Smooth muscle cell (in vitro differentiated cells): ENCODE data around the gene MYRIP. TPM values are rescaled to one million over a fixed set of nuclear protein-coding genes. Genes with fewer than 3 reads are reported as not detected.

ENCODE experiments used
- DNase-seq: peaks from one replicate; lab custom pipeline; 2025; ENCODE audit not compliant: unreplicated experiment; lab: John Stamatoyannopoulos, UW
- H2AFZ ChIP-seq: fragments of 200-600 bp; sonication (generic); 2 replicates; pipeline ENCODE4 v1.6.0; 2016; ENCODE audit warnings: antibody characterized with exemption, low read depth, mild to moderate bottlenecking
- H3F3A ChIP-seq: fragments of 200-600 bp; sonication (generic); 2 replicates; pipeline ENCODE4 v1.6.0; 2017; ENCODE audit warnings: antibody characterized with exemption, low read depth
- H3K27ac ChIP-seq: fragments of 200-600 bp; sonication (generic); 2 replicates; pipeline ENCODE4 v1.5.1; 2016; ENCODE audit warnings: low read depth, mild to moderate bottlenecking
- H3K27me3 ChIP-seq: fragments of 200-600 bp; sonication (generic); 2 replicates; pipeline ENCODE4 v1.6.1; 2016; ENCODE audit warnings: low read depth, mild to moderate bottlenecking
- H3K36me3 ChIP-seq: fragments of 200-600 bp; sonication (generic); 2 replicates; pipeline ENCODE4 v1.5.1; 2016; ENCODE audit warnings: low read depth
- H3K4me1 ChIP-seq: fragments of 200-600 bp; sonication (generic); 2 replicates; pipeline ENCODE4 v1.5.1; 2016; ENCODE audit warnings: low read depth
- H3K4me2 ChIP-seq: fragments of 200-600 bp; sonication (generic); 2 replicates; pipeline ENCODE4 v1.6.0; 2016; ENCODE audit warnings: mild to moderate bottlenecking
- H3K4me3 ChIP-seq: fragments of 200-600 bp; sonication (generic); 2 replicates; pipeline ENCODE4 v1.5.1; 2016; ENCODE audit warnings: mild to moderate bottlenecking
- H3K79me2 ChIP-seq: fragments of 200-600 bp; sonication (generic); 2 replicates; pipeline ENCODE4 v1.6.0; 2016; ENCODE audit warnings: low read depth, mild to moderate bottlenecking
- H3K9ac ChIP-seq: fragments of 200-600 bp; sonication (generic); 2 replicates; pipeline ENCODE4 v1.6.0; 2016; ENCODE audit warnings: low read depth
- H3K9me3 ChIP-seq: fragments of 200-600 bp; sonication (generic); replicated peaks from 2 replicates; pipeline ENCODE4 v1.5.1; 2016; ENCODE audit warnings: low read depth
- H4K20me1 ChIP-seq: fragments of 200-600 bp; sonication (generic); 2 replicates; pipeline ENCODE4 v1.6.0; 2016; ENCODE audit warnings: low read depth
- CTCF ChIP-seq: fragments of 200-600 bp; sonication (generic); IDR thresholded peaks from 2 replicates; pipeline ENCODE4 v1.5.1; 2017; ENCODE audit warnings: borderline replicate concordance, mild to moderate bottlenecking, antibody characterized with exemption; ENCODE audit not compliant: insufficient read depth, poor library complexity, severe bottlenecking
- WGBS: methylation state at CpG from one replicate; pipeline ENCODE4 v1.1.7; 2016; ENCODE audit warnings: low lambda C conversion rate; 5-methylcytosine and 5-hydroxymethylcytosine counted together
- polyA plus RNA-seq: library from polyadenylated mRNA; unstranded; fragments of >200 nt; fragmentation: Nextera tagmentation; extraction: Ambion mirVana; gene quantifications from 2 replicates; pipeline ENCODE4 v1.2.1, GENCODE V29; 2016
- total RNA-seq: library from RNA; depleted of rRNA; stranded (reverse); fragments of >200 nt; gene quantifications from 2 replicates; pipeline ENCODE4 v1.2.3, GENCODE V29; 2014

The MYRIP gene
- total and polyA plus RNA-seq, 2 experiments from 2014 or later = not detected

GRCh38 chr3:40009991-40010390 lies 200.6 kb downstream of the MYRIP start:
- Histone ChIP-seq H3K9me3 (no peaks in the 10 kb centered on the region), H3K27me3 (peaks cover 12% of the 10 kb centered on the region), H3K79me2 (no peaks in the 10 kb centered on the region), H4K20me1 (no peaks in the 10 kb centered on the region), H3K9ac (no peak overlapping the region), H3F3A (no peaks in the 10 kb centered on the region), H3K27ac (no peak overlapping the region), H3K4me3 (no peak overlapping the region), H2AFZ (no peak overlapping the region), H3K36me3 (no peaks in the 10 kb centered on the region), H3K4me1 (no peaks in the 10 kb centered on the region), H3K4me2 (no peak overlapping the region)
- no peak for TF ChIP-seq CTCF
- 75% methylated on average over 2 of the region's 2 CpGs for WGBS
- DNase-seq = no peak

GRCh38 chr3:40012381-40012780 lies 203.0 kb downstream of the MYRIP start:
- Histone ChIP-seq H4K20me1 (no peaks in the 10 kb centered on the region), H3K79me2 (no peaks in the 10 kb centered on the region), H3F3A (no peaks in the 10 kb centered on the region), H3K9ac (no peak overlapping the region), H3K4me3 (no peak overlapping the region), H3K4me1 (no peaks in the 10 kb centered on the region), H2AFZ (no peak overlapping the region), H3K27ac (no peak overlapping the region), H3K9me3 (no peaks in the 10 kb centered on the region), H3K36me3 (no peaks in the 10 kb centered on the region), H3K27me3 (peaks cover 3% of the 10 kb centered on the region), H3K4me2 (no peak overlapping the region)
- no peak for DNase-seq
- 77% methylated on average over 3 of the region's 3 CpGs for WGBS
- no peak for TF ChIP-seq CTCF

- H3K4me1 ChIP-seq = no peaks in the 10 kb centered on the region
- H4K20me1 ChIP-seq = no peaks in the 10 kb centered on the region
- H3K79me2 ChIP-seq = no peaks in the 10 kb centered on the region
- DNase-seq = no peak
- TF ChIP-seq CTCF = no peak
- H3K9ac ChIP-seq = no peak overlapping the region
- no peaks in the 10 kb centered on the region for H3F3A ChIP-seq
- H3K9me3 ChIP-seq = no peaks in the 10 kb centered on the region
- H3K27me3 ChIP-seq = no peaks in the 10 kb centered on the region
- H3K4me2 ChIP-seq = no peak overlapping the region
- no peak overlapping the region for H3K27ac ChIP-seq
- H3K4me3 ChIP-seq = no peak overlapping the region
- no peak overlapping the region for H2AFZ ChIP-seq
- no peaks in the 10 kb centered on the region for H3K36me3 ChIP-seq
- 80% methylated on average over 3 of the region's 3 CpGs for WGBS
These were observed 207.0 kb downstream of the MYRIP start for GRCh38 chr3:40016391-40016790.

GRCh38 chr3:40018369-40018768 lies 209.0 kb downstream of the MYRIP start:
- Histone ChIP-seq H3K36me3 (no peaks in the 10 kb centered on the region), H3K9ac (no peak overlapping the region), H4K20me1 (no peaks in the 10 kb centered on the region), H3F3A (no peaks in the 10 kb centered on the region), H3K4me3 (no peak overlapping the region), H3K4me1 (no peaks in the 10 kb centered on the region), H3K4me2 (no peak overlapping the region), H2AFZ (no peak overlapping the region), H3K9me3 (no peaks in the 10 kb centered on the region), H3K27me3 (no peaks in the 10 kb centered on the region), H3K27ac (no peak overlapping the region), H3K79me2 (no peaks in the 10 kb centered on the region)
- no peak for DNase-seq
- no peak for TF ChIP-seq CTCF
- 96% methylated on average over 2 of the region's 2 CpGs for WGBS
